Omental fat pad (tissue), 4 donors: ENCODE measurements around the gene KSR1. TPM values are rescaled to one million over a fixed set of nuclear protein-coding genes. Genes with fewer than 3 reads are reported as not detected.

Source experiments
- ATAC-seq: fragments of 150-250 bp; one replicate; pipeline ENCODE4 v1.9.1; 2016; ENCODE audit warnings: mild to moderate bottlenecking, moderate library complexity; ENCODE audit not compliant: low FRiP score
- DNase-seq: peaks from one replicate; pipeline ENCODE4 v3.0.0-alpha.2; 2019; ENCODE audit warnings: low spot score
- CTCF ChIP-seq, 3 donors: fragments of 450-650 bp; IDR thresholded peaks; one replicate each; pipeline ENCODE4 v1.5.1; 2016 to 2017; ENCODE audit warnings: antibody characterized with exemption in 3 of 3, mild to moderate bottlenecking in 3 of 3, moderate library complexity in 2 of 3
- total RNA-seq, 4 donors: library from RNA; depleted of rRNA; stranded (reverse); fragments of >200 nt; gene quantifications; one replicate each; pipeline ENCODE4 v1.1.0, GENCODE V29; 2016

Gene KSR1
- total RNA-seq, 4 donors from 2014 or later = 25.8 to 42.3 (median 33.9) TPM

- DNase-seq (no peak), ATAC-seq (no peak)
- TF ChIP-seq CTCF (IDR thresholded peaks at IDR 0.05) = no peak
Observed at GRCh38 chr17:27449541-27449940, 6.7 kb upstream of the KSR1 start.

GRCh38 chr17:27449988-27450387 is 6.3 kb upstream of the KSR1 start:
- ATAC-seq = no peak

GRCh38 chr17:27450416-27450815 is 5.8 kb upstream of the KSR1 start:
- ATAC-seq (no peak), DNase-seq (no peak)
- TF ChIP-seq CTCF (IDR thresholded peaks at IDR 0.05) = no peak

More at GRCh38 chr17:27449988-27450387, 6.3 kb upstream of the KSR1 start:
- TF ChIP-seq CTCF (IDR thresholded peaks at IDR 0.05) = no peak
- DNase-seq = no peak

GRCh38 chr17:27451906-27452305 is 4.3 kb upstream of the KSR1 start:
- ATAC-seq (no peak), DNase-seq (no peak)
- TF ChIP-seq CTCF (IDR thresholded peaks at IDR 0.05) = no peak

GRCh38 chr17:27452828-27453227 is 3.4 kb upstream of the KSR1 start:
- TF ChIP-seq CTCF (IDR thresholded peaks at IDR 0.05) = no peak
- no peak for DNase-seq
- no peak for ATAC-seq

- DNase-seq (no peak), ATAC-seq (no peak)
- TF ChIP-seq CTCF (IDR thresholded peaks at IDR 0.05) = no peak
Observed at GRCh38 chr17:27453471-27453870, 2.8 kb upstream of the KSR1 start.

GRCh38 chr17:27454089-27454488 is 2.2 kb upstream of the KSR1 start:
- ATAC-seq (no peak), DNase-seq (no peak)
- TF ChIP-seq CTCF (IDR thresholded peaks at IDR 0.05) = no peak
